BLaER1 (cell line): ENCODE measurements around the gene CASP2.
"Not testable (repeated sequence)": the region's sequence is repeated elsewhere in the genome, so short reads cannot be mapped to it uniquely, and the experiment has no call there.

ENCODE experiments used
- H3K27ac ChIP-seq: shearing (Covaris generic); formaldehyde crosslinking; 2 replicates; pipeline ENCODE4 v1.8.1; 2022
- H3K27me3 ChIP-seq: shearing (Covaris generic); formaldehyde crosslinking; 2 replicates; pipeline ENCODE4 v1.8.1; 2022
- H3K36me3 ChIP-seq: shearing (Covaris generic); formaldehyde crosslinking; 2 replicates; pipeline ENCODE4 v1.8.1; 2022
- H3K4me1 ChIP-seq: shearing (Covaris generic); formaldehyde crosslinking; 2 replicates; pipeline ENCODE4 v1.8.1; 2022
- H3K4me2 ChIP-seq: shearing (Covaris generic); formaldehyde crosslinking; 2 replicates; pipeline ENCODE4 v1.8.1; 2022
- H3K4me3 ChIP-seq: shearing (Covaris generic); formaldehyde crosslinking; 2 replicates; pipeline ENCODE4 v1.8.1; 2022
- H3K9ac ChIP-seq: shearing (Covaris generic); formaldehyde crosslinking; 2 replicates; pipeline ENCODE4 v1.8.1; 2022
- H3K9me3 ChIP-seq: shearing (Covaris generic); formaldehyde crosslinking; 2 replicates; pipeline ENCODE4 v1.8.1; 2022
- H4K20me1 ChIP-seq: shearing (Covaris generic); formaldehyde crosslinking; 2 replicates; pipeline ENCODE4 v1.8.1; 2022
- Cebpa-rat ChIP-seq: shearing (Covaris generic); IDR thresholded peaks from 2 replicates; pipeline ENCODE4 v1.8.1; 2022

CASP2 gene

DNA sequence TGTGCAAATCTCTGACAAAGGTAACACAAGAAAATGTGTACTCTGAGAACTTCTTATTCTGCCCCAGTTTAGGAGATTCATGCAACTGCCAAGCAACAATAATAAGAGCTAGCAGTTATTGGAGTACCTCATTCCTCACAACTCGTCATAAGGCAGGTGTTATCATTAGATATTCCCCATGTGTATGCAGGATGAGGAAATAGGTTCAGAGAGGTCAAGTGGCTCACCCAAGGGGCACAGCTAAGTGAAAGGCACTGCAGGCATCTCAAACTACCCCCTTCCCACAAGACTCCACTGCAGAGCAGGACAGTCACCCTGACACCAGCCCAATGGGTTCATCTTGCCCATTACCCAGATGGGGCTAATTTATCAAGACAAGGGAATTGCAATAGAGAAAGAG is 26.2 kb upstream of the CASP2 start:
- H3K9ac ChIP-seq = no peak overlapping the region
- no peak overlapping the region for H3K4me3 ChIP-seq
- H3K4me2 ChIP-seq = no peak overlapping the region
- no peaks in the 10 kb centered on the region for H3K9me3 ChIP-seq
- H3K36me3 ChIP-seq = peaks cover 15% of the 10 kb centered on the region
- no peak for TF ChIP-seq Cebpa-rat
- peaks cover 47% of the 10 kb centered on the region for H3K4me1 ChIP-seq
- H3K27me3 ChIP-seq = no peaks in the 10 kb centered on the region
- no peak overlapping the region for H3K27ac ChIP-seq
- H4K20me1 ChIP-seq = no peaks in the 10 kb centered on the region

DNA sequence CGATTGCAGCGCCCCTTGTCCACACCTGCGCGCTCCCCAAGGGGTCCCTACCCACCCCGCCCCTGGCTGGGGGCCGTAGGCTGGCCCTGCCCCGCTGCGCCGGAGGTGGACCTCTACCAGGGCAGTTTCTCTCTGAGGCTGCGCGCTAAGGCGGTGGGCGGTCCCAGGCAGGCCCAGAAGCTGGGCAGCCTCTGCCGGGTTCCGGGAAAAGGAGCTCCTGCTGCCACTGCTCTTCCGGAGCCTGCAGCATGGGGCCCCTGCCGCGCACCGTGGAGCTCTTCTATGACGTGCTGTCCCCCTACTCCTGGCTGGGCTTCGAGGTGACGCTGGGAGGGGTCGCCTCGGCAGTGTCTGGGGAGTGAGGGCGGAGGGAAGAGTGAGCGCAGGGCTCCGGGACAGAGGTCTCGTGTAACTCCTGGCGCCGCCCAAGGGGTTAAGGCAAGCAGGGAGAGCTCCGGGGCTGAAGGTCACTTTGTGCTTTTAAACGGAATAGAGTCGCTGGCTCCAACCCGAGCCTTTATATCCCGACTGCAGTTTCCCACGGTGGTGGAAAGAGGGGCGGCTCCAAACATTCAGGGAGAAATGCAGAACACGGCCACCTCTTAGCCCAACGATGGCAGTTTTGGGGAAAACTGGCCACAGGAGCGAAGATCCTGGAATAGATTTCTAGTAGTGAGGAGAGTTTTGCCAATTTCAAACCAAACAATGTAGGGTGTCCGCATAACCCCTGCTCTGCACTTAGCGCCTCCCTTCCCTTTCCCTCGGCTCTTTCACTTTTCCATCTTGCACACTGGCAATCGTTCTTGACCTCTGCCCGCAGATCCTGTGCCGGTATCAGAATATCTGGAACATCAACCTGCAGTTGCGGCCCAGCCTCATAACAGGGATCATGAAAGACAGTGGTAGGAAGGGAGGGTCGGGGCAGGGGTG is 24.6 kb upstream of the CASP2 start, which contains the start of gene GSTK1:
Gene GSTK1, plus strand, starts transcription at position 176 of the 930 bp plus-strand sequence. Its CDS starts 73 bp downstream, at position 249.
- H3K4me1 ChIP-seq = peaks cover 55% of the 10 kb centered on the region
- H3K36me3 ChIP-seq = peaks cover 28% of the 10 kb centered on the region
- no peak for TF ChIP-seq Cebpa-rat
- H3K9me3 ChIP-seq = no peaks in the 10 kb centered on the region
- H3K27me3 ChIP-seq = no peaks in the 10 kb centered on the region
- H3K9ac ChIP-seq = peak within 1 kb of the TSS; percentile 87
- H3K27ac ChIP-seq = peak within 1 kb of the TSS; percentile 83
- H3K4me3 ChIP-seq = peak within 1 kb of the TSS; percentile 78
- peak within 1 kb of the TSS; percentile 94 for H3K4me2 ChIP-seq
- H4K20me1 ChIP-seq = no peaks in the 10 kb centered on the region

DNA sequence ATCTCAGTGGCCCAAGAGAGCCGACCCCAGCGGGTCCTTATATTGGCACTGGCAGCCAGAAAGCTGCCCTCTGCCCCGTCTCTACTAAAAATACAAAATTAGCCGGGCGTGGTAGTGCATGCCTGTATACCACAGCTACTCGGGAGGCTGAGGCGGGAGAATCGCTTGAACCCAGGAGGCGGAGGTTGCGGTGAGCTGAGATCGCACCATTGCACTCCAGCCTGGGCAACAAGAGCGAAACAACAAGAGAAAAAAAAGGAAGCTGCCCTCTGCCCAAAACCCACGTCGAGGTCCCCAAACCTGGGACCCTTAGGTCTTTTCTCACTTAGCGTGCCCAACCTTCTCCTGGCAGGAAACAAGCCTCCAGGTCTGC is 24.0 kb upstream of the CASP2 start:
- H3K27me3 ChIP-seq, H4K20me1 ChIP-seq, H3K9me3 ChIP-seq: not testable (repeated sequence)
- H3K4me1 ChIP-seq = peaks cover 55% of the 10 kb centered on the region
- H3K4me3 ChIP-seq = peak overlapping the region; percentile 78
- peaks cover 33% of the 10 kb centered on the region for H3K36me3 ChIP-seq
- H3K9ac ChIP-seq = peak overlapping the region; percentile 87
- peak overlapping the region; percentile 94 for H3K4me2 ChIP-seq
- peak overlapping the region; percentile 83; the same call in 1 of the 2 replicates for H3K27ac ChIP-seq

DNA sequence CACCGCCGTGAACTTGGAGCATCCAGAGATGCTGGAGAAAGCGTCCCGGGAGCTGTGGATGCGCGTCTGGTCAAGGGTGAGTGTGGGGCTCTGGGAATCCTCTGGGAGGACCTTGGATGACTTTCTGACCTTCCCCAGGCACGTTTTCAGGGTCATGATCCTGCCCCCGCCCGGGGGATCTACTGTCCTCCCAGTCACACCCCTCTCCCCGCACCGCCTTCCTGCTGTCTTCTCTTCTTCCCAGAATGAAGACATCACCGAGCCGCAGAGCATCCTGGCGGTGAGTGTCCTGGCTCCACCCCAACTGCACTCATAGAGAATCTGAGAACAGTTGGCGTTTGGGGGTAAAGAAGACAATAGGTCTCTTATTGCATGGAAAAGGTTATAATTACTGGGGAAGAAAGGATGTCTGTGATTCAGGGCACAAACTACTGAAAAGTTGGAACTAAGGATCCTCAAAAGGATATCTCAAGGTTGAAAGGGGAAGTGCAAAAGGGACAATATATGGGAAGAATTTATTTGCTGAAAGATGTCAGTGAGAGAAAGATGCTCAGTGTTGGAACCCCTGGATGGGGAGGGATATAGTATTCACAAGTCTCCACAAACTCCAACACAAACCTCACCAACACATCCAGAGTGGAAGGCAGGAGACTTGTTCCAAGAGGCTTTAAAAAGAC is 23.0 kb upstream of the CASP2 start:
- Histone ChIP-seq H3K9ac (peak overlapping the region; percentile 87; the same call in 1 of the 2 replicates), H3K4me1 (peaks cover 56% of the 10 kb centered on the region), H3K36me3 (peaks cover 43% of the 10 kb centered on the region), H3K27ac (no peak overlapping the region), H4K20me1 (no peaks in the 10 kb centered on the region), H3K9me3 (no peaks in the 10 kb centered on the region), H3K4me3 (0 out of 2 replicates have a peak overlapping the region, but pooled peaks have one; percentile 78), H3K4me2 (peak overlapping the region; percentile 94), H3K27me3 (no peaks in the 10 kb centered on the region)
- no peak for TF ChIP-seq Cebpa-rat

DNA sequence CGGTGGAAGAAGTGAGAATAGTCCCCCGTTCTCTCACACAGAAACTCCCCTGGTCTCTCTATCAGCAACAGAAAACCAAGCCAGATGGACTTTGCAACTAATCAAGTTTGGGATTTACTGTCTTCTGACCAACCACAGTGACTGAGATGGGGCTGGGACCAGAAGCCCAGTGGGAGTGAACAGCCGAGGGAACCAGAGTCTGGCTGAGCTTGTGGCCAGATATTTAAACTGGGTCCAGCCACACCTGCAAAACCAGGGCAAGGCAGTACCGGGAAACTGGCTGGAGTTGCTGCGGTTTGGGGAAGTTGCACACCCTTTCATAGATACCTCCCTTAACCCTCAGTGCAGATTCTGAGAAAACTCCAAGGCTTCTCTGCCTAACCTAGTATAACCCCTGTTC is 18.9 kb upstream of the CASP2 start:
- Histone ChIP-seq H3K27me3 (no peaks in the 10 kb centered on the region), H3K4me1 (peaks cover 45% of the 10 kb centered on the region), H3K4me2 (peak overlapping the region; percentile 53), H3K4me3 (no peak overlapping the region), H3K27ac (peak overlapping the region; percentile 57), H3K9me3 (peaks cover 3% of the 10 kb centered on the region; the same call in 1 of the 2 replicates), H3K9ac (no peak overlapping the region), H4K20me1 (no peaks in the 10 kb centered on the region), H3K36me3 (peaks cover 53% of the 10 kb centered on the region)
- no peak for TF ChIP-seq Cebpa-rat

DNA sequence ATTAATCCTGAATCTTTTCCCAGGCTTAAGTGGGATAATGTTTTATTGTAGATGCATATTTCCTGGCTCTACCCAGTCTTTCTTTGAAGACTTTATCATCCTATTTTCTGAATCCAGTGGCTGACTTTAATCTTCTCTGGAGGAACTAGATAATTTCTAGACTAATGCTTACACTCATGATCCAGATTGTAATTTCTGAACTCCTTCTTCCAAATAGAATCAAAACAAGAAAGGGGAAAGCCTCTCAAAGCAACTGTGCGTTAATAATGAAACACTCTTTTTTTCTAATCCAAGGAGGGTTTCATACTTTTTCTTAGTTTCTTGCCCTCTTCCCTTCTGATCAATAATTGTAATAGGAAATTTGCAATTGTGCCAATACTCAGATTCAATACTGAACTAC is 16.9 kb upstream of the CASP2 start:
- no peak overlapping the region for H3K27ac ChIP-seq
- H3K27me3 ChIP-seq = no peaks in the 10 kb centered on the region
- peaks cover 44% of the 10 kb centered on the region for H3K36me3 ChIP-seq
- peaks cover 33% of the 10 kb centered on the region for H3K4me1 ChIP-seq
- H4K20me1 ChIP-seq = no peaks in the 10 kb centered on the region
- H3K9ac ChIP-seq = no peak overlapping the region
- no peak for TF ChIP-seq Cebpa-rat
- no peak overlapping the region for H3K4me2 ChIP-seq
- H3K4me3 ChIP-seq = no peak overlapping the region
- H3K9me3 ChIP-seq = peaks cover 3% of the 10 kb centered on the region; the same call in 1 of the 2 replicates

DNA sequence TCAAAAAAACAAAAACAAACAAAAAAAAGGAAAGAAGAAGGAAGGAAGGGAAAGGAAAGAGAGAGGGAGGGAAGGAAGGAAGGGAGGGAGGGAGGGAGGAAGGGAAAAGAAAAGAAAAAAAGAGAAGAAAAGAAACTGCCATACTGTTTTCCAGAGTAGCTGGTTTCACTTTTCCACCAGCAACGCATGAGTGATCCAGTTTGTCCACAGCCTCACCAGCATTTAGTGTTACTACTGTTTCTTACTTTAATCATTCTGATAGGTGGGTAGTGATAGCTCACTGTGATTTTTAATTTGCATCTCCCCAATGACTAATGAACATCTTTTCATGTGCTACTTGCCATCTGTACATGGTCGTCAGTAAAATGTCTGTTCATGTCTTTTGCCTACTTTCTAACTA is 15.3 kb upstream of the CASP2 start:
- no peaks in the 10 kb centered on the region for H4K20me1 ChIP-seq
- H3K4me3 ChIP-seq = no peak overlapping the region
- H3K4me2 ChIP-seq = no peak overlapping the region
- H3K9me3 ChIP-seq = peaks cover 3% of the 10 kb centered on the region; the same call in 1 of the 2 replicates
- H3K27ac ChIP-seq = no peak overlapping the region
- peaks cover 19% of the 10 kb centered on the region for H3K4me1 ChIP-seq
- H3K9ac ChIP-seq = no peak overlapping the region
- no peak for TF ChIP-seq Cebpa-rat
- H3K36me3 ChIP-seq = peaks cover 28% of the 10 kb centered on the region
- H3K27me3 ChIP-seq = no peaks in the 10 kb centered on the region

DNA sequence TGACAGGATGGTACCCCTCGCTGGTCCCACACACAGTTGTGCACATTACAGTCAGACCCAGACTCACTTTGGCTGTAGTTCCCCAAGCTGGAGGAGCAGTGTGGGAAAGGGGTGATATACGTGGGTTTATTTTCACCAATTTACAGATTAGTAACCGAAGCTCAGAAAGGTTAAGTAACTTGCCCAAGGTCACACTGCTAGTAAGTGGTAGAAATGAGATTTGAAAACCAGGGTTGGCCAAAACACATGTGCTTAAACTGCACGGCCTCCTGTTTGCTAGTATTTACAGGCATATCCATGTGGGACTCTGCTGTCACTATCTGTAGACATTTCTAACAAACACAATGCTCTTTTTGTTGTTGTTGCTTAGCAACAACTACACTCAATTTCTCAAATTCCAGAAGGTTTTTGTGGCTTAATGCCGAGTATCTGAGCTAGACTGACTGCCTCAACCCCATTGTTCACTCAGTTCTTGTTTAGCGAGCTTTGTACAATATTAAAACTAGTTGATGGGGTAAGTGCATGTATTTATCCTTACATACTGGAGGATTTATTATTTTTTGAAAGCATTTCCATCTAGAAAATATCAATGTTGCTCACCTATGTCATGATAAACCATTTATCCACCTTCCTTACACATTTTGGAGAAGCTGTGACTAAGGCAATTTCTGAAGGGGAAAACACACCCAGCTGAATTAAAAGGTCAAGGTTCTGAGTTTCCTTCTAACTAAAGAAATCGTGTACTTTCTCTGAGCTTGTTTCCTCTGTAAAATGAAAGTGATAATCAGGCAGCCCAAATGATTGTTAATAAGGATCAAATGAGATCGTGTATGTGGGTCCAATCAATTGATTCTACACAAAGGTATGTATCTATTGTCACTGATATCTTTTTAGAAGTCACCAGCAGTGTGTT is 8.7 kb upstream of the CASP2 start:
- Histone ChIP-seq H3K27me3 (no peaks in the 10 kb centered on the region), H3K4me3 (no peak overlapping the region), H4K20me1 (no peaks in the 10 kb centered on the region), H3K4me1 (peaks cover 6% of the 10 kb centered on the region), H3K36me3 (no peaks in the 10 kb centered on the region), H3K27ac (no peak overlapping the region), H3K4me2 (no peak overlapping the region), H3K9me3 (no peaks in the 10 kb centered on the region), H3K9ac (no peak overlapping the region)
- TF ChIP-seq Cebpa-rat = no peak

DNA sequence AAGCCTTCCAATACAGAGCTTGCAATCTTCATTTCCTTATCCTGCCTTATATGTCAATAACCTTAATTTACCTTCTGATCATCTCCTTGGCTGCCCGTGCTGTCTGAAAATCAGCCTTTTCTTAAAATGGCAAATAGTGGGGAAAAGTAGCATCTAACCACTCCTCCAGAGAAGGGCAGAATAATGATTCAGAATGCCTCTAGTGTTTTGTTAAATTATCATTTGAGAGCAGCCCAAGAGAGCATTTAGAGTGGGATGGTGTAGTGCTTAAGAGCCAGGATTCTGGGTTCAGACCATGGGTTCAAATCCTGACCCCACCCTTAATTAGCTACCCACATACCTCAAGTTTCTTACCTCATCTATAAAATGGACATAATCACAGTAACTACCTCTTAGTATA is 8.0 kb upstream of the CASP2 start:
- Histone ChIP-seq H3K27me3 (no peaks in the 10 kb centered on the region), H3K4me1 (peaks cover 6% of the 10 kb centered on the region), H3K4me3 (no peak overlapping the region), H3K9ac (no peak overlapping the region), H3K27ac (no peak overlapping the region), H3K9me3 (no peaks in the 10 kb centered on the region), H4K20me1 (no peaks in the 10 kb centered on the region), H3K36me3 (no peaks in the 10 kb centered on the region), H3K4me2 (no peak overlapping the region)
- TF ChIP-seq Cebpa-rat = no peak
